GM12801 (cell line): ENCODE data around the gene ACACA.

Experiments
- TF ChIP-seq, protein P1 (sequence below): IDR thresholded peaks from one replicate; pipeline ENCODE4 v1.5.1; 2011; ENCODE audit warnings: control low read depth; ENCODE audit not compliant: insufficient read length; ENCODE audit errors: extremely low read depth

ACACA gene

DNA sequence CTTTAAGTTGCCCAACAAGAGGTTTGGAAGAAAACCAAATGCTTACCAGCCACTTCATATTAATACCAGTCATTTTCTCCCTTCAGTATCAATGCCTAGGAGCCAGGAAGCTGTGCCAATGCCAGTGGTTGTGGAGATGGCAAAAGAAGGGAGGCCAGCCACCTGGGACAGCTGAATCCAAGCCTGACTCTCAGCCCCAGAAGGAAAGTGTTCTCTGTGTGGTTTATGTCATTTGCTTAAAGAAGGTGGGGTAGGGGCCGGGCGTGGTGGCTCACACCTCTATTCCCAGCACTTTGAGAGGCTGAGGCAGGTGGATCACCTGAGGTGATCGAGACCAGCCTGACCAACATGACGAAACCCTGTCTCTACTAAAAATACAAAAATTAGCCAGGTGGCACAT lies 17.5 kb downstream of the ACACA start:
- TF ChIP-seq, protein P1, sequence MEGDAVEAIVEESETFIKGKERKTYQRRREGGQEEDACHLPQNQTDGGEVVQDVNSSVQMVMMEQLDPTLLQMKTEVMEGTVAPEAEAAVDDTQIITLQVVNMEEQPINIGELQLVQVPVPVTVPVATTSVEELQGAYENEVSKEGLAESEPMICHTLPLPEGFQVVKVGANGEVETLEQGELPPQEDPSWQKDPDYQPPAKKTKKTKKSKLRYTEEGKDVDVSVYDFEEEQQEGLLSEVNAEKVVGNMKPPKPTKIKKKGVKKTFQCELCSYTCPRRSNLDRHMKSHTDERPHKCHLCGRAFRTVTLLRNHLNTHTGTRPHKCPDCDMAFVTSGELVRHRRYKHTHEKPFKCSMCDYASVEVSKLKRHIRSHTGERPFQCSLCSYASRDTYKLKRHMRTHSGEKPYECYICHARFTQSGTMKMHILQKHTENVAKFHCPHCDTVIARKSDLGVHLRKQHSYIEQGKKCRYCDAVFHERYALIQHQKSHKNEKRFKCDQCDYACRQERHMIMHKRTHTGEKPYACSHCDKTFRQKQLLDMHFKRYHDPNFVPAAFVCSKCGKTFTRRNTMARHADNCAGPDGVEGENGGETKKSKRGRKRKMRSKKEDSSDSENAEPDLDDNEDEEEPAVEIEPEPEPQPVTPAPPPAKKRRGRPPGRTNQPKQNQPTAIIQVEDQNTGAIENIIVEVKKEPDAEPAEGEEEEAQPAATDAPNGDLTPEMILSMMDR: no peak

DNA sequence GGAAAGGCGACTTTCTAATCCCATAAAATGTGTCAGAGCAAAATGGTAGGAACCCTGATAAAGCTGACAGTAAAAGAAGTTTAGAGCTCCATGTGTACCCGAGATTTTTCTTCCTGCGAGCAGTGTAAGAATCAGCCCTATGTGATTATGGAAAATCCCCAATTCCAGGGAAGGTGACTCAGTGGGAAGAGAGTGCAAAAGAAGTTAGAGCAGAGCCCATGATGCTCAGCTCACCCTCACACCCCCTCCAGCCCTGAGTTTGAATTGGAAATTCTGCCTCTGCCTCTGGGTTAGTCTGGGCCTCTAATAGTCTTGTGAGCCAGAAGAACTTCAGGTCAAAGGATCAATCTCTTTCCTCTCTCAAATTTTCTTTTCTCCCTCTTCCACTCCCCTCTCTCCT lies 18.4 kb downstream of the ACACA start:
- TF ChIP-seq, protein P1: no peak

GRCh38 chr17:37386462-37386861 lies 20.2 kb downstream of the ACACA start:
- TF ChIP-seq, protein P1: no peak

GRCh38 chr17:37385474-37385990 lies 21.1 kb downstream of the ACACA start:
- TF ChIP-seq, protein P1: no peak

- TF ChIP-seq, protein P1: no peak
Observed at GRCh38 chr17:37384560-37385149, 22.0 kb downstream of the ACACA start.

- TF ChIP-seq, protein P1: no peak
Observed at GRCh38 chr17:37382056-37382455, 24.6 kb downstream of the ACACA start.

- TF ChIP-seq, protein P1: no peak
Observed at GRCh38 chr17:37375706-37376105, 30.9 kb downstream of the ACACA start, which contains the start of gene C17orf78. Gene C17orf78, plus strand, starts transcription at chr17:37375985. Its CDS starts 108 bp downstream, at chr17:37376093.
